K562 (cell line): ENCODE measurements around the gene CLEC2B. TPM values are rescaled to one million over a fixed set of nuclear protein-coding genes. Genes with fewer than 3 reads are reported as not detected.

Source experiments
- ATAC-seq: fragments of 200-7000 bp; cut with Tn5 transposase; 3 replicates; pipeline ENCODE4 v1.9.1; 2020; ENCODE audit warnings: moderate library complexity
- BruUV-seq: library from RNA; stranded (reverse); fragments of 400-500 nt; replicated peaks from 2 replicates; lab custom pipeline; 2021; lab: Mats Ljungman, UMichigan
- CTCF ChIA-PET: fragments of 300-600 bp; formaldehyde crosslinking; extraction: SDS; loops from one replicate; lab custom pipeline; 2021; ENCODE audit warnings: low intra/inter-chr PET ratio; lab: Yijun Ruan, JAX
- POLR2A ChIA-PET: fragments of 300-600, 350-650 bp; sonication (Branson Sonifier 250); formaldehyde crosslinking; extraction: SDS; loops from one replicate; lab custom pipeline; 2021; ENCODE audit warnings: antibody characterized with exemption, inconsistent platforms; lab: Yijun Ruan, JAX
- DNase-seq, 4 experiments: peaks; one replicate each; pipeline versions ENCODE4 v3.0.0 to v3.0.0-alpha.2; 2011 to 2018; ENCODE audit warnings: low spot score in 3 of 4, mixed read lengths in 3 of 4; ENCODE audit errors: extremely low read depth in 1 of 4
- FAIRE-seq: peaks from 2 replicates; lab custom pipeline; 2011; peaks lifted over from hg19 to GRCh38; lab: Jason Lieb, UNC
- H2AFZ ChIP-seq: 2 replicates; pipeline ENCODE4 v1.6.0; 2011; ENCODE audit warnings: low read depth, low read length, control low read depth, inconsistent platforms
- H3K27ac ChIP-seq: fragments of 200-600 bp; 3 replicates; pipeline ENCODE4 v1.8.0; 2011; ENCODE audit warnings: low read depth, mild to moderate bottlenecking, control low read depth, inconsistent platforms, low read length, moderate library complexity, mixed read lengths; ENCODE audit errors: extremely low read depth
- H3K27me3 ChIP-seq, 2 experiments: fragments of 300-600 bp in 1 of 2; 2 replicates in 1 of 2; 3 replicates in 1 of 2; pipeline versions ENCODE4 v1.6.0 to v1.8.0; 2011; ENCODE audit warnings: inconsistent platforms in 2 of 2, low read length in 2 of 2, mild to moderate bottlenecking in 1 of 2, mixed read lengths in 1 of 2, moderate library complexity in 1 of 2; ENCODE audit not compliant: control insufficient read depth in 2 of 2, insufficient read depth in 2 of 2
- H3K36me3 ChIP-seq: fragments of 300-600 bp; 3 replicates; pipeline ENCODE4 v1.8.0; 2011; ENCODE audit warnings: mild to moderate bottlenecking, low read length, inconsistent platforms; ENCODE audit not compliant: control insufficient read depth, insufficient read depth
- H3K4me1 ChIP-seq, 2 experiments: fragments of 200-600 bp in 1 of 2; replicated peaks in 1 of 2; 2 replicates in 1 of 2; 3 replicates in 1 of 2; pipeline versions ENCODE4 v1.5.1 to v1.8.0; 2011; ENCODE audit warnings: inconsistent platforms in 2 of 2, low read length in 2 of 2, mild to moderate bottlenecking in 1 of 2, mixed read lengths in 1 of 2, moderate library complexity in 1 of 2; ENCODE audit not compliant: control insufficient read depth in 2 of 2, insufficient read depth in 2 of 2
- H3K4me2 ChIP-seq: 2 replicates; pipeline ENCODE4 v1.6.1; 2011; ENCODE audit warnings: low read length, control low read depth, inconsistent platforms, mixed read lengths; ENCODE audit not compliant: insufficient read depth
- H3K4me3 ChIP-seq: fragments of 200-600 bp; sonication (generic), shearing (Covaris generic); 2 replicates; pipeline ENCODE4 v1.5.1; 2016; ENCODE audit warnings: control low read depth, inconsistent platforms
- H3K79me2 ChIP-seq: fragments of 200-600 bp; 3 replicates; pipeline ENCODE4 v1.8.0; 2011; ENCODE audit warnings: low read length, inconsistent platforms; ENCODE audit not compliant: control insufficient read depth, insufficient read depth
- H3K9ac ChIP-seq, 2 experiments: 2 replicates each; pipeline versions ENCODE4 v1.6.0 to v1.6.1; 2011; ENCODE audit warnings: low read depth in 2 of 2, low read length in 2 of 2, control low read depth in 1 of 2, inconsistent platforms in 1 of 2, mild to moderate bottlenecking in 1 of 2, mixed read lengths in 1 of 2; ENCODE audit not compliant: insufficient read depth in 1 of 2
- H3K9me1 ChIP-seq: one replicate; pipeline ENCODE4 v1.6.0; 2011; ENCODE audit warnings: inconsistent platforms, mild to moderate bottlenecking, low read length, moderate library complexity; ENCODE audit not compliant: control insufficient read depth, insufficient read depth
- H3K9me3 ChIP-seq: replicated peaks from 2 replicates; pipeline ENCODE4 v1.5.1; 2011; ENCODE audit warnings: low read depth, low read length, inconsistent platforms; ENCODE audit not compliant: control insufficient read depth, insufficient read depth
- H4K20me1 ChIP-seq: replicated peaks from 2 replicates; pipeline ENCODE4 v1.6.1; 2011; ENCODE audit warnings: low read length, inconsistent platforms, mixed read lengths; ENCODE audit not compliant: control insufficient read depth, insufficient read depth
- KLF16 ChIP-seq: IDR thresholded peaks from 2 replicates; pipeline ENCODE4 v1.6.1; 2016; ENCODE audit warnings: antibody characterized with exemption
- MED1 ChIP-seq: sonication (generic); formaldehyde crosslinking; IDR thresholded peaks from 2 replicates; pipeline ENCODE4 v1.8.1; 2023; ENCODE audit warnings: missing genetic modification reagents, borderline replicate concordance
- MEF2D ChIP-seq: conservative IDR thresholded peaks from 2 replicates; pipeline ENCODE4 v1.6.1; 2016; ENCODE audit warnings: low read depth, missing genetic modification characterization, missing compliant biosample characterization
- MYBL2 ChIP-seq, 2 experiments: fragments of 450-650 bp in 1 of 2; sonication (generic) in 1 of 2; formaldehyde crosslinking in 1 of 2; IDR thresholded peaks; 2 replicates each; pipeline versions ENCODE4 v1.6.1 to v1.8.1; 2017 to 2022; ENCODE audit warnings: borderline replicate concordance in 1 of 2, inconsistent platforms in 1 of 2, low read depth in 1 of 2, mild to moderate bottlenecking in 1 of 2, missing genetic modification reagents in 1 of 2, moderate library complexity in 1 of 2
- NRF1 ChIP-seq, 2 experiments: fragments of 450-650 bp; IDR thresholded peaks in 1 of 2; conservative IDR thresholded peaks in 1 of 2; 2 replicates each; pipeline ENCODE4 v1.6.1; 2014; ENCODE audit warnings: mild to moderate bottlenecking in 2 of 2
- RBM34 ChIP-seq: fragments of 200-400 bp; formaldehyde crosslinking; IDR thresholded peaks from 2 replicates; pipeline ENCODE4 v1.6.1; 2018; ENCODE audit warnings: low read length, borderline replicate concordance; ENCODE audit not compliant: insufficient read depth
- WGBS: fragments of 100-300 bp; shearing (Covaris generic); methylation state at CpG from one replicate; pipeline ENCODE4 v1.1.6; 2016; ENCODE audit warnings: low coverage, mixed read lengths; ENCODE audit not compliant: insufficient coverage; ENCODE audit errors: missing lambda C conversion rate; 5-methylcytosine and 5-hydroxymethylcytosine counted together
- in situ Hi-C: fragments of 300-500 bp; cut with MboI; formaldehyde crosslinking; loops from 4 replicates; pipeline ENCODE4 v1.15.0; 2018; ENCODE audit warnings: inconsistent platforms, mixed read lengths
- intact Hi-C: fragments of 100-400 bp; cut with micrococcal nuclease; formaldehyde crosslinking; loops from 2 replicates; pipeline ENCODE4 v1.14.2; 2022
- polyA plus RNA-seq, 8 experiments: library from polyadenylated mRNA; depleted of rRNA in 4 of 8; stranded (reverse) in 5 of 8; unstranded in 3 of 8; fragments of >200 nt; fragmentation: Nextera tagmentation in 2 of 8; fragmentation: Illumina TruSeq in 1 of 8; extraction: Ambion mirVana in 2 of 8; extraction: Trizol in 1 of 8; gene quantifications; 2 replicates each; pipeline versions ENCODE4 v1.2.1 to v1.2.3, GENCODE V29; 2011 to 2014; ENCODE audit warnings: inconsistent platforms in 1 of 8, missing spikeins in 1 of 8
- total RNA-seq, 7 experiments: library from RNA; depleted of rRNA in 6 of 7; stranded (reverse); fragments of >200 nt in 6 of 7; fragmentation: Illumina TruSeq in 2 of 7; extraction: Trizol in 2 of 7; gene quantifications; 2 replicates each; pipeline versions ENCODE4 v1.2.1 to v1.2.3, GENCODE V29; 2011 to 2021; ENCODE audit warnings: low replicate concordance in 1 of 7
- TF ChIP-seq, protein P1 (sequence below), 2 experiments: IDR thresholded peaks in 1 of 2; conservative IDR thresholded peaks in 1 of 2; 2 replicates each; pipeline ENCODE4 v1.6.1; 2016; ENCODE audit warnings: low read depth in 2 of 2, mild to moderate bottlenecking in 1 of 2, missing compliant biosample characterization in 1 of 2, missing genetic modification characterization in 1 of 2, moderate library complexity in 1 of 2

Gene CLEC2B
- total and polyA plus RNA-seq, 9 of the 15 experiments (the other 6 are each of a cell fraction or from before 2014, with no cell fraction given) = 1.3 to 5.9 (median 2.9) TPM

DNA sequence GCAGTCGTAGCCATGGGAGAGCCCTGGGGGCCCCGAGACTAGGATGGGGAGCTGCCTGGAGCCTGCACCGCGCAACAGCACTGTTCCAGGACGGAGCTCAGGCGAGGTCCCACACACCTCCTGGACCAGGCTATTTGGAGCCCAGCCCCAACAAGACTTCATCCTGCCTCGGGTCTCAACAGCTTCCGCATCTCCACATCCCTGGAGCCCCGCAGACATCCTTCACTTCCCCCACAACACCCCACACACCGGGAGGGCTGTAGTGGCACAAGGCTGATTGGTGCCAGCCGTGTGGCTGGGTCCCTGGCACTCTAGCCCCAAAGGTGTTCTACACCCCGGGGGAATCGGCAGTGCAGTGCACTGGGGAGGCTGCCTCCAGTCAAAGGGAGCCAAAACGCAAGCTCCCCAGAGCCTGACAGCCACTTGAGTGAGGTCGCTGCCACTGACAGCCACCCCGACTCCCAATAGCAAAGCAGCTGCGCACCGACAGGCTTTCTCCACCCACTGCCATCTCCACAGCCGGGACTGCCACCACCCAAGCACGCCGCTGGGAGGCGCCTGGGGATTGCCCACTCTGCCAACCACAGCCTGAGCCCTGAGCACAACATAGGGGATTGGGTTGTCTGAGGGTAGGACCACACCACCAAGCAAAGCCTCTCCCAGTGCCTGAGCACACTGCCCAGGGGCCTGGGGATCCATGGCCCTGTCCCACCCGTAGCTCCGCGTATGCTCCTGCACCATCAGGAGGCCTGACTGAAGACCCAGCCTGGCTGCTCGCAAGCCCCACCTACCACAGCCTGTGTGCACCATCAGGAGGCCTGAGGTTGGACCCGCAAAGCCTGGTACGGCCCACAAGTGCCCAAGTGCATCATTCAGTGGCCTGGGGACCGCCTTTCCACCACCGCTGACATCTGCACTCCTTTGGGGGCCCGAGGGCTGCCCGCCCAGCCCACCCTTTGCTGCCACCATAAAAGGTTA lies 55.0 kb downstream of the CLEC2B start:
- Histone ChIP-seq H4K20me1 (no peaks in the 10 kb centered on the region), H3K9ac (peak overlapping the region in 1 of 2 experiments; percentile 81; a peak in 2 of 4 replicates), H3K4me3 (no peak overlapping the region), H2AFZ (peak overlapping the region; percentile 50; the same call in 1 of the 2 replicates), H3K4me1 (peaks cover 0 to 10% of the 10 kb centered on the region in 2 experiments; a peak in 2 of 5 replicates), H3K27ac (no peak overlapping the region), H3K4me2 (peak overlapping the region; percentile 57), H3K36me3 (no peaks in the 10 kb centered on the region), H3K79me2 (no peaks in the 10 kb centered on the region), H3K27me3 (no peaks in the 10 kb centered on the region), H3K9me1 (no peaks in the 10 kb centered on the region), H3K9me3 (no peaks in the 10 kb centered on the region)
- no peak for FAIRE-seq
- BruUV-seq = no TSS peak
- intact Hi-C loops (loop anchor here (1.0 kb wide), 2 partner anchors 94 to 111 kb away; no protein-coding TSS in a partner anchor), in situ Hi-C loops (loop anchor here (25.0 kb wide), 1 partner anchor 323 kb away; the partner anchor contains the start of gene CLEC7A)
- ChIA-PET POLR2A (interaction anchor here (0.6 kb wide), 2 partner anchors 14 to 24 kb away, joined by 4 read pairs; no protein-coding TSS in a partner anchor), CTCF (interaction anchor here (1.2 kb wide), 1 partner anchor 112 kb away, joined by 3 read pairs; no protein-coding TSS in a partner anchor)
- DNase-seq = peak; percentile 46 to 63 (median 54)
- ATAC-seq = peak; percentile 98
- WGBS = 25% methylated on average over 19 of the region's 32 CpGs
- TF ChIP-seq, protein P1, sequence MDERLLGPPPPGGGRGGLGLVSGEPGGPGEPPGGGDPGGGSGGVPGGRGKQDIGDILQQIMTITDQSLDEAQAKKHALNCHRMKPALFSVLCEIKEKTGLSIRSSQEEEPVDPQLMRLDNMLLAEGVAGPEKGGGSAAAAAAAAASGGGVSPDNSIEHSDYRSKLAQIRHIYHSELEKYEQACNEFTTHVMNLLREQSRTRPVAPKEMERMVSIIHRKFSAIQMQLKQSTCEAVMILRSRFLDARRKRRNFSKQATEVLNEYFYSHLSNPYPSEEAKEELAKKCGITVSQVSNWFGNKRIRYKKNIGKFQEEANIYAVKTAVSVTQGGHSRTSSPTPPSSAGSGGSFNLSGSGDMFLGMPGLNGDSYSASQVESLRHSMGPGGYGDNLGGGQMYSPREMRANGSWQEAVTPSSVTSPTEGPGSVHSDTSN (CRISPR knock-in tag; IDR thresholded peaks at IDR 0.05; ENCODE audit: low read depth) = no peak
- TF ChIP-seq, protein P1 (tag; conservative IDR thresholded peaks at IDR 0.05; ENCODE audit: low read depth) = no peak
- no peak for TF ChIP-seq MED1 (CRISPR knock-in tag)
- TF ChIP-seq MEF2D (tag) = no peak
- no peak for TF ChIP-seq KLF16
- TF ChIP-seq MYBL2 (IDR thresholded peaks at IDR 0.05; ENCODE audit: low read depth) = no peak
- TF ChIP-seq MYBL2 (CRISPR knock-in tag; IDR thresholded peaks at IDR 0.05; ENCODE audit: borderline replicate concordance) = no peak
- TF ChIP-seq NRF1 (conservative IDR thresholded peaks at IDR 0.05 in 1 of 2, IDR thresholded peaks at IDR 0.05 in 1 of 2) = peak; percentile 49 to 63; a peak in 3 of 4 replicates
- no peak for TF ChIP-seq RBM34
